HepG2 (cell line): ENCODE results near the gene SMIM8. TPM values are rescaled to one million over a fixed set of nuclear protein-coding genes. Genes with fewer than 3 reads are reported as not detected.
A peak's percentile ranks its signal among the peaks of the same experiment; 100 is the strongest.

Source experiments
- ARID2 ChIP-seq: sonication (generic); formaldehyde crosslinking; IDR thresholded peaks from 2 replicates; pipeline ENCODE4 v1.8.1; 2022; ENCODE audit warnings: mild to moderate bottlenecking, missing genetic modification reagents, borderline replicate concordance
- DMTF1 ChIP-seq: sonication (generic); formaldehyde crosslinking; IDR thresholded peaks from 2 replicates; pipeline ENCODE4 v1.4.0; 2020; ENCODE audit warnings: mild to moderate bottlenecking, missing genetic modification reagents
- KAT8 ChIP-seq: IDR thresholded peaks from 2 replicates; pipeline ENCODE4 v1.6.1; 2016; ENCODE audit warnings: missing genetic modification reagents, missing compliant biosample characterization
- MAFG ChIP-seq: sonication (generic); formaldehyde crosslinking; IDR thresholded peaks from 2 replicates; pipeline ENCODE4 v1.5.1; 2020; ENCODE audit warnings: mild to moderate bottlenecking, missing genetic modification reagents
- PRDM10 ChIP-seq: sonication (generic); formaldehyde crosslinking; IDR thresholded peaks from 2 replicates; pipeline ENCODE4 v1.4.0; 2020; ENCODE audit warnings: low read depth, missing genetic modification reagents
- ZNF569 ChIP-seq: sonication (generic); formaldehyde crosslinking; IDR thresholded peaks from 2 replicates; pipeline ENCODE4 v1.5.0; 2020; ENCODE audit warnings: mild to moderate bottlenecking, missing genetic modification reagents, moderate library complexity, borderline replicate concordance
- polyA plus RNA-seq, 8 experiments: library from polyadenylated mRNA; depleted of rRNA in 3 of 8; stranded (reverse) in 7 of 8; unstranded in 1 of 8; fragments of >200 nt; fragmentation: Illumina TruSeq in 4 of 8; extraction: Trizol in 4 of 8; gene quantifications; 2 replicates each; pipeline versions ENCODE4 v1.2.1 to v1.2.3, GENCODE V29; 2011 to 2016; ENCODE audit warnings: low read depth in 4 of 8, missing spikeins in 1 of 8, mixed read lengths in 1 of 8; ENCODE audit not compliant: insufficient read depth in 1 of 8
- total RNA-seq, 5 experiments: library from RNA; depleted of rRNA; stranded (reverse); fragments of >200 nt; fragmentation: Illumina TruSeq; extraction: Trizol; gene quantifications; 2 replicates each; pipeline ENCODE4 v1.2.3, GENCODE V29; 2016; ENCODE audit warnings: low read depth in 1 of 5
- TF ChIP-seq, protein P1 (sequence below), 2 experiments: fragments of 450-650 bp in 1 of 2; sonication (generic) in 1 of 2; formaldehyde crosslinking in 1 of 2; IDR thresholded peaks; 2 replicates each; pipeline versions ENCODE4 v1.6.1 to v1.8.0; 2016 to 2022; ENCODE audit warnings: antibody characterized with exemption in 1 of 2, mild to moderate bottlenecking in 1 of 2, missing genetic modification reagents in 1 of 2
- TF ChIP-seq, protein P2 (sequence below): sonication (generic); formaldehyde crosslinking; IDR thresholded peaks from 2 replicates; pipeline ENCODE4 v1.4.0; 2020; ENCODE audit warnings: missing genetic modification reagents, low read depth, mild to moderate bottlenecking, borderline replicate concordance
- TF ChIP-seq, protein P3 (sequence below): sonication (generic); formaldehyde crosslinking; IDR thresholded peaks from 2 replicates; pipeline ENCODE4 v1.4.0; 2020; ENCODE audit warnings: mild to moderate bottlenecking, missing genetic modification reagents

The SMIM8 gene
- total and polyA plus RNA-seq, 2 of the 13 experiments (the other 11 are each of a cell fraction or from before 2014, with no cell fraction given) = 4.8 to 10.0 TPM

GRCh38 chr6:87322304-87323212 lies at the start of gene SMIM8 (continued):
- TF ChIP-seq, protein P1, sequence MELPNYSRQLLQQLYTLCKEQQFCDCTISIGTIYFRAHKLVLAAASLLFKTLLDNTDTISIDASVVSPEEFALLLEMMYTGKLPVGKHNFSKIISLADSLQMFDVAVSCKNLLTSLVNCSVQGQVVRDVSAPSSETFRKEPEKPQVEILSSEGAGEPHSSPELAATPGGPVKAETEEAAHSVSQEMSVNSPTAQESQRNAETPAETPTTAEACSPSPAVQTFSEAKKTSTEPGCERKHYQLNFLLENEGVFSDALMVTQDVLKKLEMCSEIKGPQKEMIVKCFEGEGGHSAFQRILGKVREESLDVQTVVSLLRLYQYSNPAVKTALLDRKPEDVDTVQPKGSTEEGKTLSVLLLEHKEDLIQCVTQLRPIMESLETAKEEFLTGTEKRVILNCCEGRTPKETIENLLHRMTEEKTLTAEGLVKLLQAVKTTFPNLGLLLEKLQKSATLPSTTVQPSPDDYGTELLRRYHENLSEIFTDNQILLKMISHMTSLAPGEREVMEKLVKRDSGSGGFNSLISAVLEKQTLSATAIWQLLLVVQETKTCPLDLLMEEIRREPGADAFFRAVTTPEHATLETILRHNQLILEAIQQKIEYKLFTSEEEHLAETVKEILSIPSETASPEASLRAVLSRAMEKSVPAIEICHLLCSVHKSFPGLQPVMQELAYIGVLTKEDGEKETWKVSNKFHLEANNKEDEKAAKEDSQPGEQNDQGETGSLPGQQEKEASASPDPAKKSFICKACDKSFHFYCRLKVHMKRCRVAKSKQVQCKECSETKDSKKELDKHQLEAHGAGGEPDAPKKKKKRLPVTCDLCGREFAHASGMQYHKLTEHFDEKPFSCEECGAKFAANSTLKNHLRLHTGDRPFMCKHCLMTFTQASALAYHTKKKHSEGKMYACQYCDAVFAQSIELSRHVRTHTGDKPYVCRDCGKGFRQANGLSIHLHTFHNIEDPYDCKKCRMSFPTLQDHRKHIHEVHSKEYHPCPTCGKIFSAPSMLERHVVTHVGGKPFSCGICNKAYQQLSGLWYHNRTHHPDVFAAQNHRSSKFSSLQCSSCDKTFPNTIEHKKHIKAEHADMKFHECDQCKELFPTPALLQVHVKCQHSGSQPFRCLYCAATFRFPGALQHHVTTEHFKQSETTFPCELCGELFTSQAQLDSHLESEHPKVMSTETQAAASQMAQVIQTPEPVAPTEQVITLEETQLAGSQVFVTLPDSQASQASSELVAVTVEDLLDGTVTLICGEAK (IDR thresholded peaks at IDR 0.05) = no peak
- TF ChIP-seq, protein P1 (CRISPR knock-in tag; IDR thresholded peaks at IDR 0.05) = peak; percentile 78; the same call in 1 of the 2 replicates
- TF ChIP-seq, protein P2, sequence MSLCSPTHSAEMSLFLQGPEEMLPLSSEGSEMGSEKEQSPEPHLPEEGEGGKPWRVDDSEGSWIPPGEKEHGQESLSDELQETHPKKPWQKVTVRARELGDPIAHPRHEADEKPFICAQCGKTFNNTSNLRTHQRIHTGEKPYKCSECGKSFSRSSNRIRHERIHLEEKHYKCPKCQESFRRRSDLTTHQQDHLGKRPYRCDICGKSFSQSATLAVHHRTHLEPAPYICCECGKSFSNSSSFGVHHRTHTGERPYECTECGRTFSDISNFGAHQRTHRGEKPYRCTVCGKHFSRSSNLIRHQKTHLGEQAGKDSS (CRISPR knock-in tag) = peak; percentile 50; the same call in 1 of the 2 replicates
- no peak for TF ChIP-seq PRDM10 (CRISPR knock-in tag)
- TF ChIP-seq MAFG = no peak
- TF ChIP-seq KAT8 (CRISPR knock-in tag) = peak; percentile 90
- no peak for TF ChIP-seq DMTF1 (CRISPR knock-in tag)
- peak; percentile 82; the same call in 1 of the 2 replicates for TF ChIP-seq ARID2 (CRISPR knock-in tag)
- no peak for TF ChIP-seq ZNF569
- TF ChIP-seq, protein P3, sequence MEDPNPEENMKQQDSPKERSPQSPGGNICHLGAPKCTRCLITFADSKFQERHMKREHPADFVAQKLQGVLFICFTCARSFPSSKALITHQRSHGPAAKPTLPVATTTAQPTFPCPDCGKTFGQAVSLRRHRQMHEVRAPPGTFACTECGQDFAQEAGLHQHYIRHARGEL = peak; percentile 57; the same call in 1 of the 2 replicates
